Retinal pigment epithelial cell (primary cell): ENCODE results near the gene IWS1.
"Not testable (repeated sequence)": the region's sequence is repeated elsewhere in the genome, so short reads cannot be mapped to it uniquely, and the experiment has no call there.

Source experiments
- DNase-seq: peaks from one replicate; pipeline ENCODE4 v3.0.0-alpha.2; 2010; ENCODE audit warnings: low read depth
- H3K4me3 ChIP-seq: 2 replicates; pipeline ENCODE4 v1.5.1; 2011; ENCODE audit warnings: mild to moderate bottlenecking, low read length, control low read depth, moderate library complexity
- CTCF ChIP-seq: conservative IDR thresholded peaks from 2 replicates; pipeline ENCODE4 v1.5.1; 2011; ENCODE audit warnings: low read depth, low read length, control low read depth, inconsistent platforms

IWS1 gene

GRCh38 chr2:127572841-127573240, 46.6 kb upstream of the IWS1 start:
- no peak for TF ChIP-seq CTCF
- no peak for DNase-seq
- no peak overlapping the region for H3K4me3 ChIP-seq

- H3K4me3 ChIP-seq, DNase-seq: not testable (repeated sequence)
Measured at GRCh38 chr2:127572352-127572751, 46.1 kb upstream of the IWS1 start.

- no peak overlapping the region for H3K4me3 ChIP-seq
- no peak for TF ChIP-seq CTCF
- no peak for DNase-seq
Measured at GRCh38 chr2:127570282-127571250, 44.3 kb upstream of the IWS1 start.

GRCh38 chr2:127569666-127570065, 43.4 kb upstream of the IWS1 start:
- no peak overlapping the region for H3K4me3 ChIP-seq
- TF ChIP-seq CTCF, result no peak
- DNase-seq, result no peak

GRCh38 chr2:127568128-127568527, 41.8 kb upstream of the IWS1 start:
- H3K4me3 ChIP-seq, result no peak overlapping the region
- DNase-seq, result no peak
- no peak for TF ChIP-seq CTCF

- no peak for DNase-seq
- TF ChIP-seq CTCF, result no peak
- H3K4me3 ChIP-seq, result no peak overlapping the region
Measured at GRCh38 chr2:127567351-127567854, 41.1 kb upstream of the IWS1 start.

- TF ChIP-seq CTCF, result no peak
- no peak for DNase-seq
- H3K4me3 ChIP-seq, result no peak overlapping the region
Measured at GRCh38 chr2:127566576-127566975, 40.3 kb upstream of the IWS1 start.
